ENCODE measurements around the gene NFATC3. TPM values are rescaled to one million over a fixed set of nuclear protein-coding genes. Genes with fewer than 3 reads are reported as not detected.

The NFATC3 gene
- total and polyA plus RNA-seq, 2 of the 8 experiments (the other 6 are each of a cell fraction or from before 2014, with no cell fraction given), result 17.6 to 34.5 TPM

GRCh38 chr16:68097088-68097487 lies 11.9 kb downstream of the NFATC3 start:
- Histone ChIP-seq H3K23me2 (ENCODE audit: low read depth, low read length) (no peaks in the 10 kb centered on the region), H3K27ac (ENCODE audit: low read depth, low read length) (no peak overlapping the region), H2AFZ (ENCODE audit: low read length) (no peak overlapping the region), H2AK5ac (ENCODE audit: low read depth, low read length) (no peak overlapping the region), H4K5ac (ENCODE audit: insufficient read length, low read depth, low read length) (no peak overlapping the region), H2BK120ac (replicated peaks; ENCODE audit: low read depth, low read length) (no peak overlapping the region), H3K56ac (replicated peaks; ENCODE audit: insufficient read length, low read depth, low read length) (no peak overlapping the region), H3K4me3 (ENCODE audit: extremely low read depth in 1 of 4, insufficient read depth in 2 of 4, low read depth in 3 of 4, low read length in 4 of 4) (no peak overlapping the region), H3K4me2 (ENCODE audit: insufficient read depth in 1 of 2, low read depth in 2 of 2, low read length in 2 of 2) (no peak overlapping the region), H3K4ac (replicated peaks; ENCODE audit: insufficient read length, low read depth, low read length) (no peak overlapping the region), H3K27me3 (replicated peaks in 1 of 4; ENCODE audit: control insufficient read depth in 3 of 4, extremely low read depth in 1 of 4, insufficient read depth in 3 of 4, low read length in 3 of 4) (no peaks in the 10 kb centered on the region), H2BK5ac (ENCODE audit: low read depth, low read length) (no peak overlapping the region), H3K79me2 (ENCODE audit: control insufficient read depth in 1 of 2, insufficient read depth in 2 of 2, low read length in 2 of 2) (peaks cover 0 to 92% of the 10 kb centered on the region in 2 experiments; a peak in 3 of 4 replicates), H3K4me1 (replicated peaks in 1 of 4; ENCODE audit: control insufficient read depth in 3 of 4, insufficient read depth in 4 of 4, low read length in 3 of 4) (peaks cover 0 to 12% (median 2%) of the 10 kb centered on the region in 4 experiments; a peak in 4 of 7 replicates), H3K9me3 (ENCODE audit: insufficient read depth in 2 of 2, low read depth in 1 of 2, low read length in 1 of 2) (no peaks in the 10 kb centered on the region), H4K8ac (ENCODE audit: extremely low read depth, insufficient read depth, low read length) (no peak overlapping the region), H2BK20ac (ENCODE audit: low read length) (no peak overlapping the region), H2BK15ac (ENCODE audit: low read length) (no peak overlapping the region), H3K23ac (ENCODE audit: insufficient read length) (no peak overlapping the region), H3K18ac (ENCODE audit: extremely low read depth, low read length) (no peak overlapping the region), H4K20me1 (replicated peaks in 1 of 2; ENCODE audit: control insufficient read depth in 1 of 2, insufficient read depth in 2 of 2, low read length in 2 of 2) (peaks cover 4 to 11% of the 10 kb centered on the region in 2 experiments), H3K79me1 (ENCODE audit: low read depth, low read length) (peaks cover 9% of the 10 kb centered on the region; the same call in 1 of the 2 replicates), H3K9ac (replicated peaks in 1 of 4; ENCODE audit: extremely low read depth in 1 of 4, low read depth in 3 of 4, low read length in 3 of 4) (no peak overlapping the region), H3K36me3 (ENCODE audit: control insufficient read depth in 2 of 4, insufficient read depth in 4 of 4, low read length in 3 of 4) (no peaks in the 10 kb centered on the region), H4K91ac (replicated peaks; ENCODE audit: insufficient read length, low read length) (no peak overlapping the region), H3K14ac (ENCODE audit: insufficient read length) (no peak overlapping the region), H2BK12ac (ENCODE audit: low read depth, low read length) (no peak overlapping the region)
- ChIA-PET POLR2A (ENCODE audit: partially characterized antibody) (interaction anchor here (0.8 to 1.0 kb wide), 2 partner anchors 12 to 149 kb away, joined by 3 to 4 read pairs; partner anchors contain the start of gene NFATC3), CTCF (ENCODE audit: partially characterized antibody) (interaction anchor here (1.0 to 5.7 kb wide), 2 partner anchors 34 to 132 kb away, joined by 3 to 68 read pairs; no protein-coding TSS in a partner anchor)
- FAIRE-seq, result no peak
- no peak for DNase-seq (ENCODE audit: low read depth in 1 of 2, low spot score in 2 of 2)
- TF ChIP-seq NANOG (IDR thresholded peaks at IDR 0.05; ENCODE audit: insufficient read depth, low read depth, low read length, poor library complexity, severe bottlenecking) (no peak), CBX8 (IDR thresholded peaks at IDR 0.05; ENCODE audit: borderline replicate concordance, low read depth, low read length) (no peak), RBBP5 (IDR thresholded peaks at IDR 0.05; ENCODE audit: borderline replicate concordance, low read depth, low read length) (no peak)

Data from H1 (cell line).